ENCODE measurements around the gene RUVBL2. TPM values are rescaled to one million over a fixed set of nuclear protein-coding genes. Genes with fewer than 3 reads are reported as not detected.

RUVBL2 gene
- total and polyA plus RNA-seq, 10 donors = 32.0 to 58.4 (median 40.4) TPM

DNA sequence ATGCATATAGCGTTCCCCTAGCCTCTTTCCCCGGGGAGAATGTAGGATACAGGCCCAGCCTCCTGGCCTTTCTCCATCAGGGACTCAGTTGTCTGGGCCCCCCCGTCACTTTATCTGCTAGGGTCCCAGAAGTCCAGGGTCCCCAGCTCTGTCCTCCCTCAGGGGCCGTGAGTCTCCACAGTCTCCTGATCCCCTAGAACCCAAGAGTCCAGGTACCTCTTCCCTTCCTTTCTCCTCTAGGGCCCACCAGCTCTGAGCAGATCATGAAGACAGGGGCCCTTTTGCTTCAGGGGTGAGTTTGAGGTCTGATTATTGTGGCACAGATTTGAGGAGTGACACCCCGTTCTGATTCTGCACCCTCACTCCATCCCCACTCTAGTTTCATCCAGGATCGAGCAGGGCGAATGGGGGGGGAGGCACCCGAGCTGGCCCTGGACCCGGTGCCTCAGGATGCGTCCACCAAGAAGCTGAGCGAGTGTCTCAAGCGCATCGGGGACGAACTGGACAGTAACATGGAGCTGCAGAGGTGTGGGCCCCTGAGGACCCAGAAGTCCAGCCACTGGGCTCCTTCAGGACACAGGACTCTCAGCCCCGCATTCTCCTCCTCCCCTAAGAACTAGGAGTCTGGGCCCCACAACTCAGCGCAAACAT, 38.3 kb upstream of the RUVBL2 start:
- peaks cover 0 to 36% (median 6%) of the 10 kb centered on the region in 6 donors for H3K36me3 ChIP-seq
- TF ChIP-seq, protein P1, sequence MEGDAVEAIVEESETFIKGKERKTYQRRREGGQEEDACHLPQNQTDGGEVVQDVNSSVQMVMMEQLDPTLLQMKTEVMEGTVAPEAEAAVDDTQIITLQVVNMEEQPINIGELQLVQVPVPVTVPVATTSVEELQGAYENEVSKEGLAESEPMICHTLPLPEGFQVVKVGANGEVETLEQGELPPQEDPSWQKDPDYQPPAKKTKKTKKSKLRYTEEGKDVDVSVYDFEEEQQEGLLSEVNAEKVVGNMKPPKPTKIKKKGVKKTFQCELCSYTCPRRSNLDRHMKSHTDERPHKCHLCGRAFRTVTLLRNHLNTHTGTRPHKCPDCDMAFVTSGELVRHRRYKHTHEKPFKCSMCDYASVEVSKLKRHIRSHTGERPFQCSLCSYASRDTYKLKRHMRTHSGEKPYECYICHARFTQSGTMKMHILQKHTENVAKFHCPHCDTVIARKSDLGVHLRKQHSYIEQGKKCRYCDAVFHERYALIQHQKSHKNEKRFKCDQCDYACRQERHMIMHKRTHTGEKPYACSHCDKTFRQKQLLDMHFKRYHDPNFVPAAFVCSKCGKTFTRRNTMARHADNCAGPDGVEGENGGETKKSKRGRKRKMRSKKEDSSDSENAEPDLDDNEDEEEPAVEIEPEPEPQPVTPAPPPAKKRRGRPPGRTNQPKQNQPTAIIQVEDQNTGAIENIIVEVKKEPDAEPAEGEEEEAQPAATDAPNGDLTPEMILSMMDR (IDR thresholded peaks at IDR 0.05 in 8 of 11, conservative IDR thresholded peaks at IDR 0.05 in 3 of 11) = no peak
- TF ChIP-seq POLR2A (IDR thresholded peaks at IDR 0.05) (no peak), POLR2AphosphoS5 (IDR thresholded peaks at IDR 0.05) (no peak)
- peak overlapping the region; percentile 53 to 96 (median 92) for H3K27ac ChIP-seq
- intact Hi-C loops (cut with DNase I; ENCODE audit: low total_unique reads) = loop anchor here (10.0 kb wide), 1 partner anchor 51 kb away; the partner anchor contains the start of gene NUCB1
- peaks cover 12 to 58% (median 28%) of the 10 kb centered on the region in 6 donors for H3K4me1 ChIP-seq
- H3K4me3 ChIP-seq = peak overlapping the region; percentile 76 to 97 (median 90)
- H3K9me3 ChIP-seq = no peaks in the 10 kb centered on the region
- DNase-seq = no peak
- H3K27me3 ChIP-seq (replicated peaks in 1 of 7) = no peaks in the 10 kb centered on the region
- 59 to 76% (median 62%) methylated on average over 14 to 16 of the region's 16 CpGs for WGBS, 5 donors

DNA sequence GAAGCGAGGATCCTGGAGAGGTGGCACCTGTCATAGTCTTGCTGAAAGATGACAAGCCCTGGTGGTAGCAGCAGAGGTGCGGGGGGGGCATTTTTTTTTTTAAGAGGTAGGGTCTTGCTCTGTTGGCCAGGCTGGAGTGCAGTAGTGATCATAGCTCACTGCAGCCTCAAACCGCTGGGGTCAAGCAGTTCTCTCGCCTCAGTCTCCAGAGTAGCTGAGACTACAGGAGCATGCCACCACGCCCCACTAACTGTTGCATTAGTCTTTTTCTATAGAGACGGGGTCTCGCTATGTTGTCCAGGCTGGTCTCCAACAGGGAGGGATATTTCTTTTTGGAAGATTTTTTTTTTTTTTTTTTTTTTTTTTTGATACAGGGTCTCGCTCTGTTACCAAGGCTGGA, 35.7 kb upstream of the RUVBL2 start:
- peaks cover 16 to 84% (median 51%) of the 10 kb centered on the region in 6 donors for H3K4me1 ChIP-seq
- no peak for DNase-seq
- intact Hi-C loops (cut with DNase I; ENCODE audit: low total_unique reads) = loop anchor here (10.0 kb wide), 1 partner anchor 53 kb away; the partner anchor contains the start of gene NUCB1
- H3K27ac ChIP-seq = no peak overlapping the region
- no peaks in the 10 kb centered on the region for H3K27me3 ChIP-seq (replicated peaks in 1 of 7)
- no peaks in the 10 kb centered on the region for H3K9me3 ChIP-seq
- peaks cover 0 to 50% (median 6%) of the 10 kb centered on the region in 6 donors for H3K36me3 ChIP-seq
- TF ChIP-seq POLR2A (IDR thresholded peaks at IDR 0.05) (no peak), POLR2AphosphoS5 (IDR thresholded peaks at IDR 0.05) (no peak)
- TF ChIP-seq, protein P1 (IDR thresholded peaks at IDR 0.05 in 8 of 11, conservative IDR thresholded peaks at IDR 0.05 in 3 of 11) = no peak
- H3K4me3 ChIP-seq = no peak overlapping the region
- WGBS, 5 donors = 95 to 98% (median 96%) methylated on average over 8 of the region's 8 CpGs

DNA sequence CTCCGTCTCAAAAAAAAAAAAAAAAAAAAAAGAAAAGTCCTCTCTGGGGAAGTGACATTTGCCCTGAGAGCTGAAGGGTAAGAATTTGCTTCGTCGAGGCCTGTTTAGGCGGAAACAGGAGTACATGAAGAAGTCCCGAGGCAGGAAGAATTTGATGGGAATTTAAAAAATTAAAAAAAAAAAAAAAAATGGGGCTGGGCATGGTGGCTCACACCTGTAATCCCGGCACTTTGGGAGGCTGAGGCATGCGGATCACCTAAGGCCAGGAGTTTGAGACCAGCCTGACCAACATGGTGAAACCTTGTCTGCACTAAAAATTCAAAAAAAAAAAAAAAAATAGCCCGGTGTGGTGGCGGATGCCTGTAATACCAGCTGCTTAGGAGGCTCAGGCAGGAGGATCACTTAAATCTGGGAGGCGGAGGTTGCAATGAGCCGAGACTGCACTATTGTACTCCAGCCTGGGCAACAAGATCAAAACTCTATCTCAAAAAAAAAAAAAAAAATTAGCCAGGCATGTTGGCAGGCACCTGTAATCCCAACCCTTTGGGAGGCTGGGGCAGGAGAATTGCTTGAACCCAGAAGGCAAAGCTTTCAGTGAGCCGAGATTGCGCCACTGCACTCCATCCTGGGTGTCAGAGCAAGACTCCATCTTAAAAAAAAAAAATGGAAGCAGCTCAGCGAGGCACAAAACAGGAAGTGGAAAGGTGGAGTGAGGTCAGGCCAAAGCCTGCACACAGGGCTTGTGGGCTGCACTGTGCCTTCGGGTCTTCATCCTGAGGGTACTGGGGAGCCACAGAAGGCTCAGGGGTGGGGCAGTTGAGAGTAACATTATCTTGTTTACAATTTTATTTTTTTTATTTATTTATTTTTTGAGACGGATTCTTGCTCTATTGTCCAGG, 34.1 kb upstream of the RUVBL2 start:
- Histone ChIP-seq H3K9me3 (no peaks in the 10 kb centered on the region), H3K36me3 (peaks cover 0 to 50% (median 6%) of the 10 kb centered on the region in 6 donors), H3K4me3 (no peak overlapping the region), H3K27ac (peak overlapping the region in 3 of 8 donors; percentile 97 to 98 (median 97)), H3K4me1 (peaks cover 26 to 92% (median 62%) of the 10 kb centered on the region in 6 donors), H3K27me3 (replicated peaks in 1 of 7) (no peaks in the 10 kb centered on the region)
- DNase-seq = no peak
- TF ChIP-seq POLR2A (IDR thresholded peaks at IDR 0.05) (no peak), POLR2AphosphoS5 (IDR thresholded peaks at IDR 0.05) (peak in 1 of 3 donors; percentile 4)
- TF ChIP-seq, protein P1 (IDR thresholded peaks at IDR 0.05 in 8 of 11, conservative IDR thresholded peaks at IDR 0.05 in 3 of 11) = no peak
- intact Hi-C loops (cut with DNase I; ENCODE audit: low total_unique reads) = loop anchor here (10.0 kb wide), 2 partner anchors 55 to 85 kb away; partner anchors contain the start of genes NUCB1 and PPP1R15A
- WGBS, 5 donors = 72 to 79% (median 78%) methylated on average over 16 of the region's 16 CpGs
